ENCODE data around the gene PLEKHN1. TPM values are rescaled to one million over a fixed set of nuclear protein-coding genes. Genes with fewer than 3 reads are reported as not detected.

The PLEKHN1 gene
- total RNA-seq, 2 experiments from 2014 or later: not detected

- ChIA-PET CTCF (ENCODE audit: unreplicated experiment) (no interaction called here), POLR2A (no interaction called here)
- H3K9me3 ChIP-seq (ENCODE audit: low read length): no peaks in the 10 kb centered on the region
- H3K36me3 ChIP-seq (ENCODE audit: insufficient read depth, low read length): peaks cover 28% of the 10 kb centered on the region
- intact Hi-C loops (cut with micrococcal nuclease; ENCODE audit: unreplicated experiment): no loop called here
- no peaks in the 10 kb centered on the region for H3K9me2 ChIP-seq (ENCODE audit: insufficient read depth, low read length)
- H3K4me3 ChIP-seq (ENCODE audit: low read depth, low read length, poor library complexity, severe bottlenecking): no peak overlapping the region
- DNase-seq (ENCODE audit: low spot score): no peak
- no peaks in the 10 kb centered on the region for H3K79me2 ChIP-seq (ENCODE audit: insufficient read depth, low read depth, low read length)
- no peak for TF ChIP-seq CTCF (conservative IDR thresholded peaks at IDR 0.05; ENCODE audit: low read length)
- TF ChIP-seq EZH2phosphoT487 (IDR thresholded peaks at IDR 0.05; ENCODE audit: borderline replicate concordance, low read depth, low read length): no peak
- no TSS peak for BruUV-seq (replicated peaks)
- H2AFZ ChIP-seq (ENCODE audit: low read length): no peak overlapping the region
- no peaks in the 10 kb centered on the region; the same call in 1 of the 2 replicates for H4K20me1 ChIP-seq (ENCODE audit: insufficient read depth, low read length)
- H3K27ac ChIP-seq (ENCODE audit: low read depth, low read length, poor library complexity, severe bottlenecking): no peak overlapping the region
- H3K4me1 ChIP-seq (ENCODE audit: insufficient read depth, low read length, poor library complexity, severe bottlenecking): peaks cover 5% of the 10 kb centered on the region
- H3K4me2 ChIP-seq (ENCODE audit: low read length): no peak overlapping the region
Observed at GRCh38 chr1:942864-943533, 23.3 kb upstream of the PLEKHN1 start.

- no peak overlapping the region for H3K4me2 ChIP-seq (ENCODE audit: low read length)
- intact Hi-C loops (cut with micrococcal nuclease; ENCODE audit: unreplicated experiment): no loop called here
- no peak for DNase-seq (ENCODE audit: low spot score)
- H3K79me2 ChIP-seq (ENCODE audit: insufficient read depth, low read depth, low read length): no peaks in the 10 kb centered on the region
- H3K9me3 ChIP-seq (ENCODE audit: low read length): no peaks in the 10 kb centered on the region
- H2AFZ ChIP-seq (ENCODE audit: low read length): no peak overlapping the region
- H3K4me1 ChIP-seq (ENCODE audit: insufficient read depth, low read length, poor library complexity, severe bottlenecking): peaks cover 5% of the 10 kb centered on the region
- POLR2A ChIA-PET: no interaction called here
- CTCF ChIA-PET (ENCODE audit: unreplicated experiment): no interaction called here
- H3K27ac ChIP-seq (ENCODE audit: low read depth, low read length, poor library complexity, severe bottlenecking): no peak overlapping the region
- no TSS peak for BruUV-seq (replicated peaks)
- H3K9me2 ChIP-seq (ENCODE audit: insufficient read depth, low read length): no peaks in the 10 kb centered on the region
- H4K20me1 ChIP-seq (ENCODE audit: insufficient read depth, low read length): no peaks in the 10 kb centered on the region; the same call in 1 of the 2 replicates
- peaks cover 34% of the 10 kb centered on the region for H3K36me3 ChIP-seq (ENCODE audit: insufficient read depth, low read length)
- TF ChIP-seq CTCF (conservative IDR thresholded peaks at IDR 0.05; ENCODE audit: low read length) (no peak), EZH2phosphoT487 (IDR thresholded peaks at IDR 0.05; ENCODE audit: borderline replicate concordance, low read depth, low read length) (no peak)
- no peak overlapping the region for H3K4me3 ChIP-seq (ENCODE audit: low read depth, low read length, poor library complexity, severe bottlenecking)
Observed at GRCh38 chr1:943545-944340, 22.5 kb upstream of the PLEKHN1 start.
